Keratinocyte (primary cell): ENCODE data around the gene DHX34. TPM values are rescaled to one million over a fixed set of nuclear protein-coding genes. Genes with fewer than 3 reads are reported as not detected.

ENCODE experiments used
- DNase-seq: peaks from one replicate; pipeline ENCODE4 v3.0.0-alpha.2; 2011; ENCODE audit warnings: low read depth, missing footprints, low spot score
- FAIRE-seq: peaks from 2 replicates; lab custom pipeline; 2011; peaks lifted over from hg19 to GRCh38; lab: Jason Lieb, UNC
- H2AFZ ChIP-seq: 2 replicates; pipeline ENCODE4 v1.6.0; 2012; ENCODE audit warnings: low read length, control low read depth, inconsistent platforms; ENCODE audit not compliant: control insufficient read depth
- H3K27ac ChIP-seq: 2 replicates; pipeline ENCODE4 v1.5.1; 2011; ENCODE audit warnings: low read length; ENCODE audit not compliant: control insufficient read depth, insufficient read depth
- H3K27me3 ChIP-seq: 3 replicates; pipeline ENCODE4 v1.6.0; 2011; ENCODE audit warnings: low read length; ENCODE audit not compliant: control insufficient read depth, insufficient read depth; ENCODE audit errors: extremely low read depth
- H3K36me3 ChIP-seq, 2 experiments: 2 replicates in 1 of 2; 3 replicates in 1 of 2; pipeline ENCODE4 v1.5.1; 2011; ENCODE audit warnings: low read length in 2 of 2, mild to moderate bottlenecking in 1 of 2; ENCODE audit not compliant: control insufficient read depth in 2 of 2, insufficient read depth in 2 of 2; ENCODE audit errors: extremely low read depth in 1 of 2
- H3K4me1 ChIP-seq: 3 replicates; pipeline ENCODE4 v1.5.1; 2011; ENCODE audit warnings: low read length; ENCODE audit not compliant: control insufficient read depth, insufficient read depth; ENCODE audit errors: extremely low read depth
- H3K4me2 ChIP-seq: 3 replicates; pipeline ENCODE4 v1.6.0; 2011; ENCODE audit warnings: low read depth, low read length; ENCODE audit not compliant: control insufficient read depth, insufficient read depth; ENCODE audit errors: extremely low read depth
- H3K4me3 ChIP-seq, 3 experiments: fragments of 200-600 bp in 1 of 3; sonication (generic) in 1 of 3; 2 replicates in 2 of 3; 3 replicates in 1 of 3; pipeline ENCODE4 v1.5.1; 2011 to 2016; ENCODE audit warnings: low read length in 3 of 3, mild to moderate bottlenecking in 3 of 3, control low read depth in 2 of 3, inconsistent platforms in 1 of 3, low read depth in 1 of 3, mixed read lengths in 1 of 3, mixed run types in 1 of 3, moderate library complexity in 1 of 3; ENCODE audit not compliant: control insufficient read depth in 2 of 3, insufficient read depth in 2 of 3; ENCODE audit errors: extremely low read depth in 1 of 3
- H3K79me2 ChIP-seq: 2 replicates; pipeline ENCODE4 v1.6.0; 2012; ENCODE audit warnings: low read length; ENCODE audit not compliant: control insufficient read depth, insufficient read depth
- H3K9ac ChIP-seq: 3 replicates; pipeline ENCODE4 v1.6.0; 2011; ENCODE audit warnings: low read length; ENCODE audit not compliant: control insufficient read depth, insufficient read depth; ENCODE audit errors: extremely low read depth
- H3K9me1 ChIP-seq: 3 replicates; pipeline ENCODE4 v1.6.0; 2011; ENCODE audit warnings: low read length; ENCODE audit not compliant: control insufficient read depth, insufficient read depth; ENCODE audit errors: extremely low read depth
- H3K9me3 ChIP-seq: 2 replicates; pipeline ENCODE4 v1.5.1; 2012; ENCODE audit warnings: low read depth, low read length; ENCODE audit not compliant: control insufficient read depth
- H4K20me1 ChIP-seq: 3 replicates; pipeline ENCODE4 v1.6.0; 2011; ENCODE audit warnings: low read length; ENCODE audit not compliant: control insufficient read depth, insufficient read depth; ENCODE audit errors: extremely low read depth
- EZH2 ChIP-seq: IDR thresholded peaks from one replicate; pipeline ENCODE4 v1.6.1; 2012; ENCODE audit warnings: inconsistent platforms, mild to moderate bottlenecking, low read length, moderate library complexity
- dilution Hi-C: fragments of 300-500 bp; cut with MboI; formaldehyde crosslinking; loops from one replicate; pipeline ENCODE4 v1.7.0; 2020; ENCODE audit warnings: low sequenced_read_pairs; ENCODE audit not compliant: extremely low pct_ligation_motif_present
- polyA plus RNA-seq, 5 experiments: library from polyadenylated mRNA; depleted of rRNA in 3 of 5; stranded (reverse) in 3 of 5; stranded (forward) in 1 of 5; unstranded in 1 of 5; fragments of >200 nt; gene quantifications; 1 replicate in 1 of 5; 2 replicates in 3 of 5; 3 replicates in 1 of 5; pipeline versions ENCODE4 v1.2.1 to v1.2.3, GENCODE V29; 2011 to 2012; ENCODE audit warnings: missing spikeins in 2 of 5, low read depth in 1 of 5, low replicate concordance in 1 of 5
- TF ChIP-seq, protein P1 (sequence below), 3 experiments: IDR thresholded peaks in 1 of 3; conservative IDR thresholded peaks in 1 of 3; optimal IDR thresholded peaks in 1 of 3; 2 replicates in 2 of 3; 3 replicates in 1 of 3; pipeline versions ENCODE3 to v1.5.1; 2011; ENCODE audit warnings: low read length in 3 of 3, mild to moderate bottlenecking in 3 of 3, moderate library complexity in 2 of 3, control low read depth in 1 of 3, inconsistent platforms in 1 of 3; ENCODE audit not compliant: insufficient read depth in 2 of 3; ENCODE audit errors: extremely low read depth in 1 of 3

DHX34 gene
- polyA plus RNA-seq, 1 donor (not counting 4 experiments of a cell fraction or from before 2014, with no cell fraction given) = 6.4 TPM

DNA sequence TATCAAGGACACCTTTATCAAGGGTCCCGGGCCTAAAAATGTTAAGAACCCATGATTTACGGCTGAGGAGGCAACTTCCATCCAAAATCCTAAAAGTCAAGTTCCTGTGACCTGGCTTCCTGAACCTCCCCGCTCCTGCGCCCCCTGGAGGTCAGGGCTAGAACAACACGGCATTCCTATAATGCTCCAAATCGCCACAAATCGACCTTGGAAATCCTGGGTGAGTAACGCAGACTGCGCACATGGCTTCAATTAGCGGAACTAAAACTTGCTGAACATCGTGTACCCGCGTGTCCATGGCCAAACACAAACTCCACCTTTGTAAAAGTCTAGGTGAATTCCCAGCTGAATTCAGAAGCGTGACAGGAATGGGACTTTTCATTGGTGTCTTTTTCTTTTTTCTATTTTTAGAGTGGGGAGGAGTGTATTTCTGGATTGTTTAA is 43.8 kb upstream of the DHX34 start:
- FAIRE-seq (peak; percentile 71), DNase-seq (no peak)
- Histone ChIP-seq H4K20me1 (no peaks in the 10 kb centered on the region), H3K4me3 (no peak overlapping the region), H3K36me3 (no peaks in the 10 kb centered on the region), H3K27me3 (peaks cover 3% of the 10 kb centered on the region), H3K4me1 (peaks cover 3% of the 10 kb centered on the region), H2AFZ (peak overlapping the region; percentile 61), H3K79me2 (no peaks in the 10 kb centered on the region), H3K4me2 (peak overlapping the region; percentile 76), H3K9me1 (no peaks in the 10 kb centered on the region), H3K9me3 (no peaks in the 10 kb centered on the region), H3K27ac (no peak overlapping the region), H3K9ac (no peak overlapping the region)
- TF ChIP-seq EZH2 = no peak
- TF ChIP-seq, protein P1, sequence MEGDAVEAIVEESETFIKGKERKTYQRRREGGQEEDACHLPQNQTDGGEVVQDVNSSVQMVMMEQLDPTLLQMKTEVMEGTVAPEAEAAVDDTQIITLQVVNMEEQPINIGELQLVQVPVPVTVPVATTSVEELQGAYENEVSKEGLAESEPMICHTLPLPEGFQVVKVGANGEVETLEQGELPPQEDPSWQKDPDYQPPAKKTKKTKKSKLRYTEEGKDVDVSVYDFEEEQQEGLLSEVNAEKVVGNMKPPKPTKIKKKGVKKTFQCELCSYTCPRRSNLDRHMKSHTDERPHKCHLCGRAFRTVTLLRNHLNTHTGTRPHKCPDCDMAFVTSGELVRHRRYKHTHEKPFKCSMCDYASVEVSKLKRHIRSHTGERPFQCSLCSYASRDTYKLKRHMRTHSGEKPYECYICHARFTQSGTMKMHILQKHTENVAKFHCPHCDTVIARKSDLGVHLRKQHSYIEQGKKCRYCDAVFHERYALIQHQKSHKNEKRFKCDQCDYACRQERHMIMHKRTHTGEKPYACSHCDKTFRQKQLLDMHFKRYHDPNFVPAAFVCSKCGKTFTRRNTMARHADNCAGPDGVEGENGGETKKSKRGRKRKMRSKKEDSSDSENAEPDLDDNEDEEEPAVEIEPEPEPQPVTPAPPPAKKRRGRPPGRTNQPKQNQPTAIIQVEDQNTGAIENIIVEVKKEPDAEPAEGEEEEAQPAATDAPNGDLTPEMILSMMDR (optimal IDR thresholded peaks at IDR 0.05 in 1 of 3, IDR thresholded peaks at IDR 0.05 in 1 of 3, conservative IDR thresholded peaks at IDR 0.05 in 1 of 3; ENCODE audit: extremely low read depth in 1 of 3, insufficient read depth in 2 of 3, low read length in 3 of 3) = peak; percentile 94 to 100 (median 95)
- dilution Hi-C loops = no loop called here

DNA sequence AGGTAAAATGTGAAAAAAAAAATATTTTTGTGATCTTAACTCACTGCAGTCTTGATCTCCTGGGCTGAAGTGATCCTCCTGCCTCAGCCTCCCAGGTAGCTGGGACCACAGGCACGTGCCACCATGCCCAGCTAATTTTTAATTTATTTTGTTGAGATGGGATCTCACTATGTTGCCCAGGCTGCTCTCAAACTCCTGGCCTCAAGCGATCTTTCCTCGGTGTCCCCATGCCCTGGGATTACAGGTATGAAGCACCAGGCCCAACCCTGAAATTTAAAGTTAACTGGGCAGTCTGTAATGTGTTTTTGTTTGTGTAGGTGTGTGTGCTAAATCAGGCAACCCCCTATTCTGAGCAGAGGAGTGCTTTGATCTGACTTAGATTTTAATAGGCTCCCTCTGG is 42.8 kb upstream of the DHX34 start:
- Histone ChIP-seq H3K36me3 (no peaks in the 10 kb centered on the region), H3K9me3 (no peaks in the 10 kb centered on the region), H4K20me1 (no peaks in the 10 kb centered on the region), H3K27me3 (peaks cover 3% of the 10 kb centered on the region), H3K27ac (no peak overlapping the region), H3K79me2 (no peaks in the 10 kb centered on the region), H3K4me1 (peaks cover 3% of the 10 kb centered on the region), H3K9me1 (no peaks in the 10 kb centered on the region), H3K4me2 (no peak overlapping the region), H2AFZ (no peak overlapping the region), H3K4me3 (no peak overlapping the region), H3K9ac (no peak overlapping the region)
- FAIRE-seq (no peak), DNase-seq (no peak)
- dilution Hi-C loops = no loop called here
- TF ChIP-seq, protein P1 (optimal IDR thresholded peaks at IDR 0.05 in 1 of 3, IDR thresholded peaks at IDR 0.05 in 1 of 3, conservative IDR thresholded peaks at IDR 0.05 in 1 of 3; ENCODE audit: extremely low read depth in 1 of 3, insufficient read depth in 2 of 3, low read length in 3 of 3) = no peak
- TF ChIP-seq EZH2 = no peak
